GM23248 (cell line): Measurements from ENCODE around the gene PLPPR3. TPM values are rescaled to one million over a fixed set of nuclear protein-coding genes. Genes with fewer than 3 reads are reported as not detected.

Experiments used
- DNase-seq: peaks from one replicate; pipeline ENCODE4 v3.0.0-alpha.2; 2015
- H2AFZ ChIP-seq: fragments of 200-600 bp; sonication (generic); 2 replicates; pipeline ENCODE4 v1.6.1; 2016; ENCODE audit warnings: antibody characterized with exemption
- H3F3A ChIP-seq: fragments of 200-600 bp; sonication (generic); 2 replicates; pipeline ENCODE4 v1.6.1; 2016; ENCODE audit warnings: mild to moderate bottlenecking, antibody characterized with exemption, mixed run types; ENCODE audit not compliant: insufficient read depth
- H3K27ac ChIP-seq: fragments of 200-600 bp; sonication (generic); 2 replicates; pipeline ENCODE4 v1.5.1; 2016; ENCODE audit warnings: mild to moderate bottlenecking
- H3K27me3 ChIP-seq: fragments of 200-600 bp; sonication (generic); replicated peaks from 2 replicates; pipeline ENCODE4 v1.6.1; 2016; ENCODE audit warnings: mild to moderate bottlenecking; ENCODE audit not compliant: insufficient read depth
- H3K36me3 ChIP-seq: fragments of 200-600 bp; sonication (generic); 2 replicates; pipeline ENCODE4 v1.6.1; 2016; ENCODE audit warnings: low read depth, mild to moderate bottlenecking
- H3K4me1 ChIP-seq: fragments of 200-600 bp; sonication (generic); 2 replicates; pipeline ENCODE4 v1.6.1; 2016; ENCODE audit warnings: mild to moderate bottlenecking; ENCODE audit not compliant: insufficient read depth
- H3K4me2 ChIP-seq: fragments of 200-600 bp; sonication (generic); one replicate; pipeline ENCODE4 v1.6.1; 2016; ENCODE audit warnings: mild to moderate bottlenecking; ENCODE audit not compliant: unreplicated experiment
- H3K4me3 ChIP-seq: fragments of 200-600 bp; sonication (generic); 2 replicates; pipeline ENCODE4 v1.5.1; 2016; ENCODE audit warnings: mild to moderate bottlenecking
- H3K79me2 ChIP-seq: fragments of 200-600 bp; sonication (generic); 2 replicates; pipeline ENCODE4 v1.6.1; 2016; ENCODE audit warnings: mild to moderate bottlenecking; ENCODE audit not compliant: insufficient read depth
- H3K9ac ChIP-seq: fragments of 200-600 bp; sonication (generic); 2 replicates; pipeline ENCODE4 v1.6.1; 2016; ENCODE audit warnings: mild to moderate bottlenecking
- H3K9me2 ChIP-seq: fragments of 200-600 bp; sonication (generic); 2 replicates; pipeline ENCODE4 v1.6.1; 2016; ENCODE audit warnings: mixed run types, mild to moderate bottlenecking, moderate library complexity; ENCODE audit not compliant: insufficient read depth
- H3K9me3 ChIP-seq: fragments of 200-600 bp; sonication (generic); one replicate; pipeline ENCODE4 v1.6.1; 2017; ENCODE audit warnings: low read depth
- H4K20me1 ChIP-seq: fragments of 200-600 bp; sonication (generic); 2 replicates; pipeline ENCODE4 v1.6.0; 2016; ENCODE audit not compliant: insufficient read depth
- EZH2 ChIP-seq: fragments of 200-600 bp; sonication (generic); IDR thresholded peaks from 2 replicates; pipeline ENCODE4 v1.6.1; 2018; ENCODE audit warnings: antibody characterized with exemption, mild to moderate bottlenecking; ENCODE audit not compliant: insufficient read depth, poor library complexity, severe bottlenecking
- EZH2phosphoT487 ChIP-seq: fragments of 200-600 bp; sonication (generic); IDR thresholded peaks from 2 replicates; pipeline ENCODE4 v1.6.1; 2018; ENCODE audit warnings: antibody characterized with exemption, moderate library complexity, mild to moderate bottlenecking, low read depth; ENCODE audit not compliant: insufficient read depth
- WGBS, 2 experiments: methylation state at CpG; one replicate each; pipeline ENCODE4 v1.1.6; 2015 to 2017; ENCODE audit warnings: low lambda C conversion rate in 2 of 2, low coverage in 1 of 2; ENCODE audit errors: missing lambda C conversion rate in 2 of 2; 5-methylcytosine and 5-hydroxymethylcytosine counted together
- in situ Hi-C: fragments of 300-500 bp; cut with MboI; formaldehyde crosslinking; loops from 2 replicates; pipeline ENCODE4 v1.15.0; 2020
- polyA plus RNA-seq: library from polyadenylated mRNA; unstranded; fragments of >200 nt; fragmentation: Nextera tagmentation; extraction: Ambion mirVana; gene quantifications from 2 replicates; pipeline ENCODE4 v1.2.1, GENCODE V29; 2016
- total RNA-seq: library from RNA; depleted of rRNA; stranded (reverse); fragments of >200 nt; shearing (Covaris generic); gene quantifications from 2 replicates; pipeline ENCODE4 v1.2.3, GENCODE V29; 2014

Gene PLPPR3
- total and polyA plus RNA-seq, 2 experiments from 2014 or later = 0.32 TPM; not detected in 1

DNA sequence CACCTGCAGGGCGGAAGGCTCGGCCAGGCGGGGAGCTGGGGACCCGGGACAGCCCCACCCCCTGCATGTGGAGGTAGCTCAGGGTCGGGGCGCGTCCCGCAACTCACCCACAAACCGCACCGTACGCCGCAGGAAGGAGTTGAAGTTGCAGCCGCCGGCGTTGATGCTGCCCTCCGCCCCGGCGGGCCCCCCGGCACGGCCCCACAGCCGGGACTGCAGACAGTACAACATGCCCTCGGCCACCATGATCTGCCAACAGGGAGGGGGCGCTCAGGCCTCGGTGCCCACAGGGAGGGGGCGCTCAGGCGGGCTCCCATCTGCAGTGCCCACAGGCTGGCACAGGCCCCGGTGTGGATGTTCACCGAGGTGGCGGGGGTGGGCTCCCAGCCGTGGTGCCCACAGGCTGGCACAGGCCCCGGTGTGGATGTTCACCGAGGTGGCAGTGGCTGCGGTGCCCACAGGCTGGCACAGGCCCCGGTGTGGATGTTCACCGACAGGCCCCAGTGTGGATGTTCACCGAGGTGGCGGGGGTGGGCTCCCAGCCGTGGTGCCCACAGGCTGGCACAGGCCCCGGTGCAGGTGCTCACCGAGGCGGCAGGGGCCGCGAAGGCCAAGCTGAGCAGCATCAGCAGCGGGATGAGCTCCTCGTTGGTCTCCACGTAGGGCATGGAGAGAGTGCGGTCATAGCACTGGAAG lies 6.5 kb downstream of the PLPPR3 start:
- Histone ChIP-seq H3K9me2 (no peaks in the 10 kb centered on the region), H3F3A (peaks cover 10% of the 10 kb centered on the region), H3K4me1 (no peaks in the 10 kb centered on the region), H3K4me2 (no peak overlapping the region), H3K79me2 (peaks cover 15% of the 10 kb centered on the region), H3K4me3 (no peak overlapping the region), H3K9me3 (no peaks in the 10 kb centered on the region), H3K36me3 (peaks cover 20% of the 10 kb centered on the region), H2AFZ (no peak overlapping the region), H3K27ac (no peak overlapping the region), H3K27me3 (no peaks in the 10 kb centered on the region), H3K9ac (no peak overlapping the region), H4K20me1 (peaks cover 3% of the 10 kb centered on the region; the same call in 1 of the 2 replicates)
- 92 to 94% methylated on average over 32 to 46 of the region's 47 CpGs for WGBS, 2 experiments
- in situ Hi-C loops = no loop called here
- no peak for DNase-seq
- TF ChIP-seq EZH2phosphoT487 = no peak
- TF ChIP-seq EZH2 = no peak

DNA sequence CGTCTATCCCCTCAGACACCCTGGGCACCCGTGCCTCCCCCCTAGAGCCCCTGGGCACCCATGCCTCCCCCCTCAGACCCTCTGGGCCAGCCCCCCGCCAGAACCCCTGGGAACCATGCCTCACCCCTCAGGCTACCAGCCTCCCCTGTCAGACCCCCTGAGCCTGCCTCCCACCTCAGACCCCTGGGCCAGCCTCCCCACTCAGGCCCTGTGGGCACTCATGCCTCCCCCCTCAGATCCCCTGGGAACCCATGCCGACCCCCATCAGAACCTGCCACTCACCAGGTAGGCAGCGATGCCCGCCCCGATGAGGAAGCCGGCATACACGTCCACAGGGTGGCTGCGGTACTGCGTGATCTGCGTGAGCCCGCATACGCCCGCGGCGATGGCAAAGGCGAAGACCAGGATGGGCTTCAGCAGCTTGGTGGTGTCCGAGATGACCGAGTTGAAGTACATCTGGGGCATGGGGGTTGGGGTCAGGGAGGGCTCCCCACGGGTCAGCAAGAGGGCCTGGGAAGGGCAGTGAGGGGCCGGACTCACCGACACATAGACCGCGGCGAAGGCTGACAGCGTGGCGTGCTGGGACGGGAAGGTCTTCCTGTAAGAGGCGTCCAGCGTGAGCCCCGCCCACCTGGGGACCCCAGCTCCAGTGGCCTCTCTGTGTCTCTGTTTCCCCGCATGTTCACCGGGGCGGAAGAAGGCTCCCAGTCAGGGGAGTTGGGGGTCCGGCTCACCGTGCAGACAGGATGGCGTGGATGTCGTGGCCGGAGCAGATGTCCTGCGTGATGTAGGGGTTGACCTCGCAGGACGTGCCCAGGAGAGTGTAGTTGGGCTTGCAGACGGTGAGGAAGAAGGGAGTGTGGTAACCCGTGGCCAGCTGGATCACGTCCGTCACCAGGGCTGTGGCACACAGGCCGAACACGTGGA lies 7.3 kb downstream of the PLPPR3 start:
- no peaks in the 10 kb centered on the region for H3K27me3 ChIP-seq
- 85 to 88% methylated on average over 45 to 49 of the region's 49 CpGs for WGBS, 2 experiments
- H4K20me1 ChIP-seq = peaks cover 3% of the 10 kb centered on the region; the same call in 1 of the 2 replicates
- H3K36me3 ChIP-seq = peaks cover 28% of the 10 kb centered on the region
- H2AFZ ChIP-seq = no peak overlapping the region
- no peak overlapping the region for H3K9ac ChIP-seq
- H3K79me2 ChIP-seq = peaks cover 23% of the 10 kb centered on the region
- no peak overlapping the region for H3K4me2 ChIP-seq
- H3K4me1 ChIP-seq = no peaks in the 10 kb centered on the region
- no peaks in the 10 kb centered on the region for H3K9me2 ChIP-seq
- H3K9me3 ChIP-seq = no peaks in the 10 kb centered on the region
- no peak overlapping the region for H3K4me3 ChIP-seq
- DNase-seq = no peak
- peaks cover 10% of the 10 kb centered on the region for H3F3A ChIP-seq
- TF ChIP-seq EZH2 (no peak), EZH2phosphoT487 (no peak)
- H3K27ac ChIP-seq = no peak overlapping the region
- in situ Hi-C loops = no loop called here

DNA sequence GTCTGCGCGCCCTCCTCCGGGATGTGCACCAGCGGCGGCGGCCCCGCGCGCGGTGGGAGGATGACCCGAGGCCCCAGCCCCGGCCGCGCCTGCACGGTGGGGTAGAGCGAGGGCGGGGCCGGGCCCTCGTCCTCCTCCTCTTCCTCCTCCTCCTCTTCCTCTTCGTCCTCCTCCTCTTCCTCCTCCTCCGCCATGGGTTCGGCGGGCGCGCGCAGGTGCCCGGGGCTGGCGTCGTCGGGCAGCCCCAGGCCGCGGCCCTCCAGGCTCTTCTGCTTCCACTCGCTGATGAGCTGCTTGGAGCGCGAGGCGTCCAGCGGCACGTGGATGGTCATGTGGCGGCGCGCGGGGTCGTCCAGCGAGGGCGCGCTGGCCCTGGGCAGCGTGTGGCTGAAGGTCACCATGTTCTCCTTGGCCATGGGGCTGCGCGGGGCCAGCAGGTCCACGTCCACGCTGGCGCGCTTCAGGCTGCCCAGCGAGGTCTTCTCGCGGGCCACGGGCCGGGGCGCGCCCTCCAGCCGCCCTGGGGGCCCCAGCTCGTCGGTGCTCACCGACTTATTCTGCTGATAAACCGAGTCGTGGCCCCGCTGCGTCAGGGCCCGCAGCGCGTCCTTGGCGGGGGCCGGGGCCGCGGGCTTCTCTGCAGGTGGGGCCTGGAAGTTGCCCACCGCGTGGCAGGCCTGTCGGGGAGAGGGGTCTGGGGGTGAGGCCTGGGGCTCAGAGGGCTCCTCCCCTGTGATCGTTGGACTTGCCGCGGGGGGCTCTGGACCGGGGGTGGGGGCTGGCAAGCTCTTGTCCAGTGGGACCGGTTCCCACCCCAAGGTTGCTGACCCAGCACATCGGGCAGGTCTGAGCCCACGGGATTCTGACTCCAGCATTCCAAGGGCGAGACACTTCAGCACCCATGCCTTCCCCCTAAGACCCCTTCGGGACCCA lies 8.3 kb downstream of the PLPPR3 start:
- peaks cover 3% of the 10 kb centered on the region; the same call in 1 of the 2 replicates for H4K20me1 ChIP-seq
- peaks cover 35% of the 10 kb centered on the region for H3K36me3 ChIP-seq
- no peaks in the 10 kb centered on the region for H3K9me3 ChIP-seq
- no peak overlapping the region for H3K9ac ChIP-seq
- no peak overlapping the region for H3K27ac ChIP-seq
- H3F3A ChIP-seq = peaks cover 10% of the 10 kb centered on the region
- peaks cover 33% of the 10 kb centered on the region for H3K79me2 ChIP-seq
- no peaks in the 10 kb centered on the region for H3K4me1 ChIP-seq
- no peaks in the 10 kb centered on the region for H3K27me3 ChIP-seq
- no peak overlapping the region for H3K4me3 ChIP-seq
- TF ChIP-seq EZH2phosphoT487 (no peak), EZH2 (no peak)
- H3K9me2 ChIP-seq = no peaks in the 10 kb centered on the region
- H3K4me2 ChIP-seq = no peak overlapping the region
- DNase-seq = no peak
- in situ Hi-C loops = no loop called here
- 91 to 97% methylated on average over 41 to 87 of the region's 87 CpGs for WGBS, 2 experiments
- no peak overlapping the region for H2AFZ ChIP-seq

DNA sequence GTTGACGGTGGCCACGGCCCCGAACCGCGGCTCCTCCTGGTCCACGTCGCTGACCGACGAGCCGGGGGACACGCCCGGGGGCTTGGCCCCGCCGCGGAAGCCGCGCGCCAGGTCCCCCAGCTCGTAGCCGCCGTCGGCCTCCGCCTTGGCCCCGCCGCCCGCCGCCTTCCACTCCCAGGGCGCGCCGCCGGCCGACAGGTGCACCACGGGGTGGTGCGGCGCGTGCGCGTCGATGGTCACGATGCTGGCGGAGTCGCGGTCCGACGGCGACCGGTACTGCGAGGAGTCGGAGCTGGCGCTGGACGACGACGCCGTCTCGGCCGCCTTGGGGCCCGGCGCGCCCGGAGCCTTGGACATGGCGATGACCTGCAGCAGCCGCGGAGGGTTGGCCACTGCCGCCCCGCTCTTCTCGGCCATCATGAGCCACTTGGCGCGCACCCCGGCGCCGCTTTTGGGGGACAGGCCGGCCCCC lies 9.0 kb downstream of the PLPPR3 start:
- TF ChIP-seq EZH2 = no peak
- no peak for TF ChIP-seq EZH2phosphoT487
- H4K20me1 ChIP-seq = peaks cover 3% of the 10 kb centered on the region; the same call in 1 of the 2 replicates
- H3K4me3 ChIP-seq = no peak overlapping the region
- H3K9me3 ChIP-seq = no peaks in the 10 kb centered on the region
- H2AFZ ChIP-seq = no peak overlapping the region
- no peaks in the 10 kb centered on the region for H3K4me1 ChIP-seq
- peaks cover 40% of the 10 kb centered on the region for H3K79me2 ChIP-seq
- no peak overlapping the region for H3K27ac ChIP-seq
- no peaks in the 10 kb centered on the region for H3K27me3 ChIP-seq
- peaks cover 12% of the 10 kb centered on the region for H3F3A ChIP-seq
- 96 to 97% methylated on average over 44 to 72 of the region's 72 CpGs for whole genome bisulfite sequencing, 2 experiments
- no peak for DNase-seq
- H3K36me3 ChIP-seq = peaks cover 39% of the 10 kb centered on the region
- no peak overlapping the region for H3K9ac ChIP-seq
- H3K9me2 ChIP-seq = no peaks in the 10 kb centered on the region
- no peak overlapping the region for H3K4me2 ChIP-seq
- in situ Hi-C loops = no loop called here
